ENCODE measurements around the gene C20orf144.
"Not testable (repeated sequence)": the region's sequence is repeated elsewhere in the genome, so short reads cannot be mapped to it uniquely, and the experiment has no call there.

C20orf144 gene

DNA sequence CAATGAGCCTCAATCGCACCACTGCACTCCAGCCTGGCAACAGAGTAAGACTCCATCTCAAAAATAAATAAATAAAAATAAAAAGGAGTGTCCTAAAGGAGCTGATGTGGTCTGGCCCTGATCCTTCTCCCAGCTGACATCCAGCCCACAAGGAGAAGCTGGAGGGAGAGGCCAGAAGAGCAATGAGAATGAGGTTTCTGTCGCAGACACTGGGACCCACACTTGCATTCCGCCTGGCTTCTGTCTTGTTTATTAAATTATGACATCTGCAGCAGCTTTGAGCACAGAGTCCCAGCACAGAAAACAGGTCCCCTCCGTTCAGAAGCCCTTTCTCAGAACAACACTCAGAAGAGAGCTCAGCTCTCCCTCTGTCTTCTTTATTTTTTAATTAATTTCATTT is 34.3 kb downstream of the C20orf144 start:
- DNase-seq (ENCODE audit: extremely low read depth, low read depth) = no peak
- no peak overlapping the region for H3K4me3 ChIP-seq (replicated peaks; ENCODE audit: low read depth, low read length)
- no peak for TF ChIP-seq CTCF (IDR thresholded peaks at IDR 0.05; ENCODE audit: low read depth, low read length, missing control alignments)

- no peak for DNase-seq (ENCODE audit: extremely low read depth, low read depth)
- H3K4me3 ChIP-seq (replicated peaks; ENCODE audit: low read depth, low read length) = no peak overlapping the region
- no peak for TF ChIP-seq CTCF (IDR thresholded peaks at IDR 0.05; ENCODE audit: low read depth, low read length, missing control alignments)
Measured at GRCh38 chr20:33697129-33697528, 35.0 kb downstream of the C20orf144 start.

- H3K4me3 ChIP-seq (replicated peaks; ENCODE audit: low read depth, low read length); DNase-seq (ENCODE audit: extremely low read depth, low read depth): not testable (repeated sequence)
Measured at GRCh38 chr20:33698966-33699365, 36.8 kb downstream of the C20orf144 start.

- DNase-seq (ENCODE audit: extremely low read depth, low read depth); H3K4me3 ChIP-seq (replicated peaks; ENCODE audit: low read depth, low read length): not testable (repeated sequence)
Measured at GRCh38 chr20:33700696-33701441, 38.7 kb downstream of the C20orf144 start.

DNA sequence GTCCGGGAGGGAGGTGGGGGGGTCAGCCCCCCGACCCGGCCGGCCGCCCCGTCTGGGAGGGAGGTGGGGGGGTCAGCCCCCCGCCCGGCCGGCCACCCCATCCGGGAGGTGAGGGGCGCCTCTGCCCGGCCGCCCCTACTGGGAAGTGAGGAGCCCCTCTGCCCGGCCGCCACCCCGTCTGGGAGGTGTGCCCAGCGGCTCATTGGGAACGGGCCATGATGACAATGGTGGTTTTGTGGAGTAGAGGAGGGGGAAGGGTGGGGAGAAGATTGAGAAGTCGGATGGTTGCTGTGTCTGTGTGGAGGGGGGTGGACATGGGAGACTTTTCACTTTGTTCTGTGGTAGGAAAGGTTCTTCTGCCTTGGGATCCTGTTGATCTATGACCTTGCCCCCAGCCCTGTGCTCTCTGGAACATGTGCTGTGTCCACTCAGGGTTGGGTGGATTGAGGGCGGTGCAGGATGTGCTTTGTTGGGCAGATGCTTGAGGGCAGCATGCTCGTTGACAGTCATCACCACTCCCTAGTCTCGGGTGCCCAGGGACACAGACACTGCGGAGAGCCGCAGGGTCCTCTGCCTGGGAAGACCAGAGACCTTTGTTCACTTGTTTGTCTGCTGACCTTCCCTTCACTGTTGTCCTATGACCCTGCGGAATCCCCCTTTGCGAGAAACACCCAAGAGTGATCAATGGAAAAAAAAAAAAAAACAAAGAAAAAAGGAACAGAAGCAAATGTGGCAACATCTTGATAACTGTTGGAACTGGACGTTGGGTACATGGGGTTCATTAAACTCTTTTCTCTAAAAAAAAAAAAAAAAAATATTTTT is 39.7 kb downstream of the C20orf144 start:
- TF ChIP-seq CTCF (IDR thresholded peaks at IDR 0.05; ENCODE audit: low read depth, low read length, missing control alignments) = no peak
- H3K4me3 ChIP-seq (replicated peaks; ENCODE audit: low read depth, low read length) = no peak overlapping the region
- no peak for DNase-seq (ENCODE audit: extremely low read depth, low read depth)

DNA sequence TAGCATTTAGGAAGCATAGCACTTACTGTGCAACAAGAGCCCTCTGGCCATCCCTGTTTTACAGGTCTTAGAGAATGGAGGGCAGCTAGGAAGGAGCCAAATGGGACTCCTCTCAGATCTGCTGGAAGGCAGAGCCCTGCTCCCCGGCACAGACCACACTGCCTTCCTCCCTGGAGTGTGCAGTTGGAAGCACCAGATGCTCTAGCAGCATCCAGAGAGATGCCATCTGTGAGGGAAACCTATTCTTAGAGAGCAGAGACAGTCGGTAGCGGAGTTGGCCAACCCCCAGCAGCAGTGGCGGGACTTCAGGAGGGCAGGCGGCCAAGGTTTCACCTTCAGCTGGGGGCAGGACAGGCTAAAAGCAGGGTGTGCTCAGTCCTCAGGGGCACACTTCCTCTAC is 40.7 kb downstream of the C20orf144 start:
- no peak for TF ChIP-seq CTCF (IDR thresholded peaks at IDR 0.05; ENCODE audit: low read depth, low read length, missing control alignments)
- no peak for DNase-seq (ENCODE audit: extremely low read depth, low read depth)
- H3K4me3 ChIP-seq (replicated peaks; ENCODE audit: low read depth, low read length) = no peak overlapping the region

GRCh38 chr20:33703498-33704137 is 41.5 kb downstream of the C20orf144 start:
- TF ChIP-seq CTCF (IDR thresholded peaks at IDR 0.05; ENCODE audit: low read depth, low read length, missing control alignments) = no peak
- no peak for DNase-seq (ENCODE audit: extremely low read depth, low read depth)
- no peak overlapping the region for H3K4me3 ChIP-seq (replicated peaks; ENCODE audit: low read depth, low read length)
